ENCODE measurements around the gene LRRC71. TPM values are rescaled to one million over a fixed set of nuclear protein-coding genes. Genes with fewer than 3 reads are reported as not detected.
A peak's percentile ranks its signal among the peaks of the same experiment; 100 is the strongest.

Gene LRRC71
- total and polyA plus RNA-seq, 10 of the 15 experiments (the other 5 are each of a cell fraction or from before 2014, with no cell fraction given), result not detected

- TF ChIP-seq ZBTB11 (CRISPR knock-in tag; IDR thresholded peaks at IDR 0.05) (no peak), CEBPB (IDR thresholded peaks at IDR 0.05; ENCODE audit: borderline replicate concordance in 1 of 2, low read depth in 2 of 2, low read length in 2 of 2) (no peak), NBN (IDR thresholded peaks at IDR 0.05) (peak; percentile 32; the same call in 1 of the 2 replicates), ELK1 (IDR thresholded peaks at IDR 0.05; ENCODE audit: low read depth, low read length) (no peak), ZNF207 (IDR thresholded peaks at IDR 0.05; ENCODE audit: borderline replicate concordance) (no peak)
These were observed 28.0 kb upstream of the LRRC71 start (continued) for GRCh38 chr1:156892190-156893047.

Data from GM12878 (cell line).